Right lobe of liver (tissue), 4 donors: ENCODE results near the gene INTS12.

Experiments used
- CTCF ChIP-seq, 4 donors: fragments of 200-600 bp in 3 of 4; fragments of 450-650 bp in 1 of 4; IDR thresholded peaks; one replicate each; pipeline versions ENCODE4 v1.5.1 to v1.8.0; 2016 to 2022; ENCODE audit warnings: antibody characterized with exemption in 4 of 4, mild to moderate bottlenecking in 2 of 4
- POLR2A ChIP-seq: fragments of 450-650 bp; IDR thresholded peaks from one replicate; pipeline ENCODE4 v1.6.1; 2017; ENCODE audit warnings: antibody characterized with exemption, mild to moderate bottlenecking
- donor health status: DM: no; HTN: no; CAD: no.
- donor health status: DM: no; HTN: no; CAD: no.
- donor health status: DM: no; HTN: yes; CAD: no.

- TF ChIP-seq CTCF (IDR thresholded peaks at IDR 0.05): no peak
- no peak for TF ChIP-seq POLR2A
Measured at GRCh38 chr4:105753361-105753760, 44.9 kb upstream of the INTS12 start.
